H1 (cell line): ENCODE measurements around the gene HIBADH. TPM values are rescaled to one million over a fixed set of nuclear protein-coding genes. Genes with fewer than 3 reads are reported as not detected.

Experiments used
- CTCF ChIA-PET: fragments of 300-600 bp; sonication (Branson Sonifier 250); formaldehyde crosslinking; loops from one replicate; lab custom pipeline; 2021; ENCODE audit not compliant: partially characterized antibody; lab: Charles Lee
- POLR2A ChIA-PET: fragments of 300-600 bp; sonication (Branson Sonifier 250); formaldehyde crosslinking; loops from one replicate; lab custom pipeline; 2021; ENCODE audit warnings: inconsistent platforms; ENCODE audit not compliant: partially characterized antibody; lab: Charles Lee
- DNase-seq, 2 experiments: peaks; one replicate each; pipeline versions ENCODE4 v3.0.0 to v3.0.0-alpha.2; 2010 to 2022; ENCODE audit warnings: low spot score in 2 of 2, low read depth in 1 of 2, mixed read lengths in 1 of 2
- FAIRE-seq: peaks from 2 replicates; lab custom pipeline; 2011; peaks lifted over from hg19 to GRCh38; lab: Jason Lieb, UNC
- H2AFZ ChIP-seq: 2 replicates; pipeline ENCODE4 v1.8.1; 2012; ENCODE audit warnings: low read length, inconsistent platforms
- H2AK5ac ChIP-seq: 2 replicates; pipeline ENCODE4 v1.6.1; 2013; ENCODE audit warnings: low read depth, low read length
- H2BK120ac ChIP-seq: replicated peaks from 2 replicates; pipeline ENCODE3; 2013; ENCODE audit warnings: low read depth, low read length, inconsistent platforms
- H2BK12ac ChIP-seq: 2 replicates; pipeline ENCODE4 v1.6.1; 2013; ENCODE audit warnings: low read depth, low read length
- H2BK15ac ChIP-seq: 2 replicates; pipeline ENCODE4 v1.6.1; 2013; ENCODE audit warnings: low read length
- H2BK20ac ChIP-seq: 2 replicates; pipeline ENCODE4 v1.6.1; 2013; ENCODE audit warnings: low read length
- H2BK5ac ChIP-seq: 2 replicates; pipeline ENCODE4 v1.6.1; 2013; ENCODE audit warnings: low read depth, low read length
- H3K14ac ChIP-seq: 2 replicates; pipeline ENCODE4 v1.6.1; 2013; ENCODE audit warnings: inconsistent platforms; ENCODE audit not compliant: insufficient read length
- H3K18ac ChIP-seq: 2 replicates; pipeline ENCODE4 v1.6.1; 2013; ENCODE audit warnings: low read length; ENCODE audit errors: extremely low read depth
- H3K23ac ChIP-seq: 2 replicates; pipeline ENCODE4 v1.6.1; 2013; ENCODE audit warnings: inconsistent platforms; ENCODE audit not compliant: insufficient read length
- H3K23me2 ChIP-seq: 2 replicates; pipeline ENCODE4 v1.6.1; 2013; ENCODE audit warnings: low read depth, low read length
- H3K27ac ChIP-seq: 2 replicates; pipeline ENCODE4 v1.6.1; 2011; ENCODE audit warnings: low read depth, low read length, inconsistent platforms
- H3K27me3 ChIP-seq, 4 experiments: replicated peaks in 1 of 4; 1 replicate in 1 of 4; 2 replicates in 3 of 4; pipeline versions ENCODE4 v1.6.1 to v1.8.1; 2011 to 2013; ENCODE audit warnings: low read length in 3 of 4, mild to moderate bottlenecking in 3 of 4, inconsistent platforms in 2 of 4, mixed read lengths in 2 of 4, moderate library complexity in 1 of 4; ENCODE audit not compliant: control insufficient read depth in 3 of 4, insufficient read depth in 3 of 4; ENCODE audit errors: extremely low read depth in 1 of 4
- H3K36me3 ChIP-seq, 4 experiments: 2 replicates each; pipeline versions ENCODE4 v1.6.1 to v1.8.1; 2011 to 2013; ENCODE audit warnings: mild to moderate bottlenecking in 4 of 4, low read length in 3 of 4, moderate library complexity in 2 of 4, control low read depth in 1 of 4, inconsistent platforms in 1 of 4; ENCODE audit not compliant: insufficient read depth in 4 of 4, control insufficient read depth in 2 of 4
- H3K4ac ChIP-seq: replicated peaks from 2 replicates; pipeline ENCODE3; 2013; ENCODE audit warnings: low read length, low read depth, mixed read lengths, inconsistent platforms; ENCODE audit not compliant: insufficient read length
- H3K4me1 ChIP-seq, 4 experiments: replicated peaks in 1 of 4; 1 replicate in 1 of 4; 2 replicates in 3 of 4; pipeline versions ENCODE4 v1.6.1 to v1.8.1; 2011 to 2013; ENCODE audit warnings: low read length in 3 of 4, inconsistent platforms in 2 of 4, mixed read lengths in 1 of 4; ENCODE audit not compliant: insufficient read depth in 4 of 4, control insufficient read depth in 3 of 4
- H3K4me2 ChIP-seq, 2 experiments: 2 replicates each; pipeline versions ENCODE4 v1.6.1 to v1.8.1; 2011 to 2013; ENCODE audit warnings: low read depth in 2 of 2, low read length in 2 of 2, control low read depth in 1 of 2, inconsistent platforms in 1 of 2, mild to moderate bottlenecking in 1 of 2; ENCODE audit not compliant: insufficient read depth in 1 of 2
- H3K4me3 ChIP-seq, 4 experiments: fragments of 200-600, 300-600 bp in 1 of 4; sonication (generic), shearing (Covaris generic), sonication (Bioruptor Twin) in 1 of 4; 2 replicates each; pipeline versions ENCODE4 v1.5.1 to v1.8.1; 2011 to 2016; ENCODE audit warnings: low read length in 4 of 4, low read depth in 3 of 4, control low read depth in 2 of 4, inconsistent platforms in 2 of 4, mild to moderate bottlenecking in 2 of 4, mixed read lengths in 1 of 4, moderate library complexity in 1 of 4; ENCODE audit not compliant: insufficient read depth in 2 of 4; ENCODE audit errors: extremely low read depth in 1 of 4
- H3K56ac ChIP-seq: replicated peaks from 2 replicates; pipeline ENCODE3; 2013; ENCODE audit warnings: low read depth, mild to moderate bottlenecking, mixed read lengths, low read length, inconsistent platforms; ENCODE audit not compliant: insufficient read length
- H3K79me1 ChIP-seq: 2 replicates; pipeline ENCODE4 v1.6.1; 2013; ENCODE audit warnings: low read depth, low read length, control low read depth
- H3K79me2 ChIP-seq, 2 experiments: 2 replicates each; pipeline versions ENCODE4 v1.6.1 to v1.8.1; 2012 to 2013; ENCODE audit warnings: low read length in 2 of 2, mild to moderate bottlenecking in 2 of 2, inconsistent platforms in 1 of 2; ENCODE audit not compliant: insufficient read depth in 2 of 2, control insufficient read depth in 1 of 2
- H3K9ac ChIP-seq, 4 experiments: replicated peaks in 1 of 4; 1 replicate in 1 of 4; 2 replicates in 3 of 4; pipeline versions ENCODE4 v1.6.1 to v1.8.1; 2011 to 2013; ENCODE audit warnings: low read depth in 3 of 4, low read length in 3 of 4, control low read depth in 2 of 4, mild to moderate bottlenecking in 2 of 4, moderate library complexity in 2 of 4, inconsistent platforms in 1 of 4; ENCODE audit errors: extremely low read depth in 1 of 4
- H3K9me3 ChIP-seq, 2 experiments: 2 replicates each; pipeline versions ENCODE4 v1.6.1 to v1.8.1; 2012 to 2013; ENCODE audit warnings: mild to moderate bottlenecking in 2 of 2, moderate library complexity in 2 of 2, control low read depth in 1 of 2, inconsistent platforms in 1 of 2, low read depth in 1 of 2, low read length in 1 of 2, mixed read lengths in 1 of 2; ENCODE audit not compliant: insufficient read depth in 2 of 2
- H4K20me1 ChIP-seq, 2 experiments: replicated peaks in 1 of 2; 2 replicates each; pipeline versions ENCODE3 to v1.8.1; 2011 to 2013; ENCODE audit warnings: inconsistent platforms in 2 of 2, low read length in 2 of 2, mild to moderate bottlenecking in 1 of 2; ENCODE audit not compliant: insufficient read depth in 2 of 2, control insufficient read depth in 1 of 2
- H4K5ac ChIP-seq: 2 replicates; pipeline ENCODE4 v1.6.1; 2013; ENCODE audit warnings: low read length, low read depth, mixed read lengths, inconsistent platforms; ENCODE audit not compliant: insufficient read length
- H4K8ac ChIP-seq: 2 replicates; pipeline ENCODE4 v1.8.0; 2013; ENCODE audit warnings: mild to moderate bottlenecking, moderate library complexity, low read length, inconsistent platforms; ENCODE audit not compliant: insufficient read depth; ENCODE audit errors: extremely low read depth
- H4K91ac ChIP-seq: replicated peaks from 2 replicates; pipeline ENCODE3; 2013; ENCODE audit warnings: low read length, mixed read lengths, inconsistent platforms; ENCODE audit not compliant: insufficient read length
- BACH1 ChIP-seq: IDR thresholded peaks from 2 replicates; pipeline ENCODE4 v1.6.1; 2012; ENCODE audit warnings: low read length, improper control_type of control experiment
- BCL11A ChIP-seq, 2 experiments: IDR thresholded peaks; one replicate each; pipeline ENCODE4 v1.6.1; 2011; ENCODE audit warnings: low read depth in 2 of 2, low read length in 2 of 2, mild to moderate bottlenecking in 2 of 2
- CBX5 ChIP-seq: fragments of 300-800, 300-1000 bp; sonication (generic); IDR thresholded peaks from 2 replicates; pipeline ENCODE4 v1.7.1; 2016; ENCODE audit warnings: antibody characterized with exemption, low read length, low read depth
- EZH2 ChIP-seq: fragments of 200-600 bp; sonication (generic); IDR thresholded peaks from 2 replicates; pipeline ENCODE4 v1.7.1; 2012; ENCODE audit warnings: low read depth, mild to moderate bottlenecking, moderate library complexity, low read length, inconsistent platforms; ENCODE audit not compliant: severe bottlenecking
- FOSL1 ChIP-seq: IDR thresholded peaks from 2 replicates; pipeline ENCODE4 v1.6.1; 2011; ENCODE audit warnings: mild to moderate bottlenecking, low read depth, low read length, moderate library complexity; ENCODE audit not compliant: insufficient read depth
- JUND ChIP-seq: IDR thresholded peaks from 2 replicates; pipeline ENCODE4 v1.6.1; 2011; ENCODE audit warnings: mild to moderate bottlenecking, improper control_type of control experiment, low read length
- MAFK ChIP-seq: IDR thresholded peaks from 2 replicates; pipeline ENCODE4 v1.6.1; 2012; ENCODE audit warnings: low read depth, mild to moderate bottlenecking, improper control_type of control experiment, low read length
- NANOG ChIP-seq: IDR thresholded peaks from 2 replicates; pipeline ENCODE4 v1.6.1; 2011; ENCODE audit warnings: low read length, low read depth, mild to moderate bottlenecking, inconsistent platforms; ENCODE audit not compliant: insufficient read depth, poor library complexity, severe bottlenecking
- POU5F1 ChIP-seq: IDR thresholded peaks from 2 replicates; pipeline ENCODE4 v1.6.1; 2011; ENCODE audit warnings: low read depth, mild to moderate bottlenecking, low read length, moderate library complexity
- SP4 ChIP-seq: IDR thresholded peaks from 2 replicates; pipeline ENCODE4 v1.6.1; 2012; ENCODE audit warnings: low read length, inconsistent platforms
- USF2 ChIP-seq: IDR thresholded peaks from 2 replicates; pipeline ENCODE4 v1.6.1; 2011; ENCODE audit warnings: low read length, improper control_type of control experiment
- YY1 ChIP-seq: IDR thresholded peaks from 2 replicates; pipeline ENCODE4 v1.6.1; 2011; ENCODE audit warnings: low read depth, mild to moderate bottlenecking, low read length
- WGBS, 2 experiments: shearing (Covaris generic) in 1 of 2; methylation state at CpG; one replicate each; pipeline versions ENCODE4 v1.1.6 to v1.1.7; 2013 to 2015; ENCODE audit warnings: low lambda C conversion rate in 2 of 2, mixed read lengths in 2 of 2, inconsistent platforms in 1 of 2, low coverage in 1 of 2, missing lambda C conversion rate in 1 of 2; ENCODE audit not compliant: insufficient replicate concordance in 2 of 2, insufficient coverage in 1 of 2, insufficient read length in 1 of 2; ENCODE audit errors: extremely low coverage in 1 of 2, missing lambda C conversion rate in 1 of 2; 5-methylcytosine and 5-hydroxymethylcytosine counted together
- polyA plus RNA-seq, 7 experiments: library from polyadenylated mRNA; depleted of rRNA in 3 of 7; stranded (reverse) in 5 of 7; unstranded in 2 of 7; fragments of >200 nt in 5 of 7; fragments of 200-250 nt in 2 of 7; gene quantifications; 1 replicate in 5 of 7; 2 replicates in 1 of 7; 4 replicates in 1 of 7; pipeline versions ENCODE4 v1.2.1 to v1.2.3, GENCODE V29; 2011 to 2013; ENCODE audit warnings: missing spikeins in 2 of 7, mixed read lengths in 2 of 7
- total RNA-seq: library from RNA; stranded (reverse); fragmentation: NEBNext Ultra II Directional; extraction: Animal tissue kit (Norgen Biotek cat#: 25700); gene quantifications from 2 replicates; pipeline ENCODE4 v1.2.1, GENCODE V29; 2021

The HIBADH gene
- total and polyA plus RNA-seq, 2 of the 8 experiments (the other 6 are each of a cell fraction or from before 2014, with no cell fraction given): 30.1 to 39.5 TPM

GRCh38 chr7:27617651-27618381 lies 44.9 kb downstream of the HIBADH start:
- H2AK5ac ChIP-seq: no peak overlapping the region
- no peak overlapping the region for H3K27ac ChIP-seq
- H4K5ac ChIP-seq: no peak overlapping the region
- H2BK12ac ChIP-seq: no peak overlapping the region
- no peaks in the 10 kb centered on the region for H4K20me1 ChIP-seq
- POLR2A ChIA-PET: interaction anchor here (1.1 to 1.2 kb wide), 2 partner anchors 14 to 20 kb away, joined by 3 read pairs; no protein-coding TSS in a partner anchor
- no peaks in the 10 kb centered on the region for H3K27me3 ChIP-seq
- H3K23me2 ChIP-seq: no peaks in the 10 kb centered on the region
- no peak for DNase-seq
- H3K18ac ChIP-seq: no peak overlapping the region
- peaks cover 3% of the 10 kb centered on the region for H3K79me1 ChIP-seq
- H3K56ac ChIP-seq: no peak overlapping the region
- no peak overlapping the region for H2BK15ac ChIP-seq
- no peak overlapping the region for H2AFZ ChIP-seq
- no peak overlapping the region for H3K14ac ChIP-seq
- H2BK20ac ChIP-seq: no peak overlapping the region
- H2BK5ac ChIP-seq: no peak overlapping the region
- H3K4ac ChIP-seq: no peak overlapping the region
- H3K79me2 ChIP-seq: no peaks in the 10 kb centered on the region
- WGBS, 2 experiments: 85% methylated on average over 9 of the region's 9 CpGs; no CpG with 5 or more reads in 1 of the 2 experiments
- peaks cover 5 to 7% of the 10 kb centered on the region in 2 experiments; a peak in 1 of 4 replicates for H3K9me3 ChIP-seq
- FAIRE-seq: no peak
- H4K8ac ChIP-seq: no peak overlapping the region
- H3K4me3 ChIP-seq: no peak overlapping the region
- no peak overlapping the region for H2BK120ac ChIP-seq
- no peak overlapping the region for H3K9ac ChIP-seq
- no peak overlapping the region for H3K23ac ChIP-seq
- H3K4me2 ChIP-seq: no peak overlapping the region
- H4K91ac ChIP-seq: no peak overlapping the region
- H3K36me3 ChIP-seq: peaks cover 0 to 10% (median 3%) of the 10 kb centered on the region in 4 experiments; a peak in 5 of 8 replicates
- CTCF ChIA-PET: interaction anchor here (0.7 to 1.3 kb wide), 3 partner anchors 94 to 300 kb away, joined by 3 to 4 read pairs (median 3); no protein-coding TSS in a partner anchor
- H3K4me1 ChIP-seq: peaks cover 0 to 3% (median 0%) of the 10 kb centered on the region in 4 experiments; a peak in 1 of 7 replicates
- TF ChIP-seq BCL11A (IDR thresholded peaks at IDR 0.05; ENCODE audit: low read depth in 2 of 2, low read length in 2 of 2): no peak
- no peak for TF ChIP-seq SP4
- TF ChIP-seq USF2: no peak
- TF ChIP-seq BACH1: no peak
- TF ChIP-seq EZH2: no peak
- no peak for TF ChIP-seq POU5F1
- TF ChIP-seq JUND: no peak
- TF ChIP-seq FOSL1: no peak
- TF ChIP-seq YY1: no peak
- TF ChIP-seq MAFK: no peak
- TF ChIP-seq NANOG: no peak
- TF ChIP-seq CBX5: no peak
